Measurements from ENCODE around the gene MAGI1.

GRCh38 chr3:65617209-65617608, 421.5 kb downstream of the MAGI1 start:
- no peak for TF ChIP-seq CTCF (IDR thresholded peaks at IDR 0.05 in 8 of 11, conservative IDR thresholded peaks at IDR 0.05 in 3 of 11)
- TF ChIP-seq POLR2AphosphoS5 (IDR thresholded peaks at IDR 0.05): no peak
